Activated CD4-positive, alpha-beta T cell treated with anti-CD3 and anti-CD28 coated beads for 36 hours (primary cell): ENCODE data around the gene LRRC14B. TPM values are rescaled to one million over a fixed set of nuclear protein-coding genes. Genes with fewer than 3 reads are reported as not detected.

ENCODE experiments used
- ATAC-seq: fragments of 200-7000 bp; cut with Tn5 transposase; one replicate; pipeline ENCODE4 v1.10.0; 2021; ENCODE audit warnings: mild to moderate bottlenecking, moderate library complexity
- CTCF ChIA-PET: fragments of 350-600 bp; sonication (Branson Sonifier 250); formaldehyde crosslinking; loops from one replicate; lab custom pipeline; 2021; ENCODE audit warnings: antibody characterized with exemption; lab: Charles Lee
- POLR2A ChIA-PET: fragments of 350-600 bp; sonication (Branson Sonifier 250); formaldehyde crosslinking; loops from one replicate; lab custom pipeline; 2021; ENCODE audit warnings: antibody characterized with exemption, inconsistent platforms; lab: Charles Lee
- DNase-seq: peaks from one replicate; pipeline ENCODE4 v3.0.0-alpha.2; 2020
- H3K27ac Mint-ChIP-seq: one replicate; pipeline ENCODE4 v1.8.0; 2021; ENCODE audit warnings: mixed read lengths
- H3K27me3 Mint-ChIP-seq: one replicate; pipeline ENCODE4 v1.8.0; 2021; ENCODE audit warnings: mixed read lengths
- H3K36me3 Mint-ChIP-seq: one replicate; pipeline ENCODE4 v1.8.0; 2021; ENCODE audit warnings: low read depth, mixed read lengths
- H3K4me1 Mint-ChIP-seq: one replicate; pipeline ENCODE4 v1.8.0; 2021; ENCODE audit warnings: mixed read lengths
- H3K4me3 Mint-ChIP-seq: one replicate; pipeline ENCODE4 v1.8.0; 2021; ENCODE audit warnings: mild to moderate bottlenecking, moderate library complexity, mixed read lengths
- H3K9me3 Mint-ChIP-seq: one replicate; pipeline ENCODE4 v1.8.0; 2021; ENCODE audit warnings: low read depth, mixed read lengths
- intact Hi-C, 2 experiments: fragments of 100-400 bp; cut with DNase I in 1 of 2; cut with micrococcal nuclease in 1 of 2; formaldehyde crosslinking; loops; one replicate each; pipeline versions ENCODE4 v1.14.2 to v1.15.1; 2022 to 2024; cut with DNase I, micrococcal nuclease
- total RNA-seq, 2 experiments: library from RNA; stranded (reverse); gene quantifications; one replicate each; pipeline ENCODE4 v1.2.3, GENCODE V29; 2021

LRRC14B gene
- total RNA-seq, 2 experiments from 2014 or later, result 0.11 TPM; not detected in 1

DNA sequence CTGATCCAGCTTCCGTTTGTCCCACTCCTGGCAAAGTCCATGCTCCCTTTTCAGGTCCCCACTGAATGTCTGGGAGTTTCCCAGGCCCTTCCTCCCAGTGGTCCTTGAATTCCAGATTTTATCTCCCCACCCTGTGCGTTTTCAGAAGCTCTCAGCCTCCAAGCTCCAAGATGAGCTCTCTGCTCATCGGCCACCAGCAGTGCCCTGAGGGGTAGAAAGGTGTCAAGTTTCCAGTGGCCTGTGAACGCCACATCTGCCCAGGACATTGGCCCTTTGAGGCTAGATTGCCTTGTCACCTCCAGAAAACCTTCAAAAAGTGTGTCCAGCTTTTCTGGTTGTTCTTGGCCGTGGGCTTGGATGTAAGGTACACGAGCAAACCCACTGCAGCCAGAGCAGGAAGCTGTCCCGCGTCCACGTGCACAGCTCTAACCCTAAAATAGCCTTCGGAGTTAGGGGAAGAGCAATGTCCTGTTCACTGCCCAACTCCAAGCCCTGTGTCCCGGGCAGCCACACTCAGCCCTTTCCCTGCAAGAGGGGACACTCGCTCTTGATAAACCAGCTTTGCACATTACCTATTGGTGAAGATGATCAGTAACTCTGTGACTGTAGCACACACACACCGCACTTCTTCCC lies 10.9 kb upstream of the LRRC14B start:
- H3K4me1 Mint-ChIP-seq, result no peaks in the 10 kb centered on the region
- H3K9me3 Mint-ChIP-seq, result no peaks in the 10 kb centered on the region
- ATAC-seq (no peak), DNase-seq (no peak)
- intact Hi-C loops, result no loop called here
- no peak overlapping the region for H3K27ac Mint-ChIP-seq
- ChIA-PET CTCF (interaction anchor here (2.1 kb wide), 1 partner anchor 8 kb away, joined by 7 read pairs; no protein-coding TSS in a partner anchor), POLR2A (no interaction called here)
- no peaks in the 10 kb centered on the region for H3K36me3 Mint-ChIP-seq
- peaks cover 2% of the 10 kb centered on the region for H3K27me3 Mint-ChIP-seq
- no peak overlapping the region for H3K4me3 Mint-ChIP-seq

DNA sequence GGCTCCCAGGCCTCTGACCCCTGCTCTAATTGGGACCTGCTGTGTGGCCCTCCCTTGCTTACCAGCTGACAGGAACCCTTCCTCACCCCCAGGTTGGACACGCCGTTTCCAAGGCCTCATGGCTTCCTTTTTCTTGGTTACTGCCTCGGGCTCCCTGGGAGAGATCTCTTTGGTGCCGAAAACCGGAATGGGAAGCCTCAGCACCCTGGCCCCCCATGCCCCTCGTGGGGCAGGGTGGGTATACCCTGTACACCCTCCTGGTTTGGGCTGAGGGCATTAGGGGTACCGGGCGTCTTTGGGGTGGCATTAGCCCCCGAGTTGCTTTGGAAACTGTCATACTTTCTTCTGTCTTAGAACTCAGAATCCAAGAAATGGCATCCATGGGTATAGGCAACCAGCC lies 10.1 kb upstream of the LRRC14B start:
- H3K27me3 Mint-ChIP-seq, result peaks cover 2% of the 10 kb centered on the region

DNA sequence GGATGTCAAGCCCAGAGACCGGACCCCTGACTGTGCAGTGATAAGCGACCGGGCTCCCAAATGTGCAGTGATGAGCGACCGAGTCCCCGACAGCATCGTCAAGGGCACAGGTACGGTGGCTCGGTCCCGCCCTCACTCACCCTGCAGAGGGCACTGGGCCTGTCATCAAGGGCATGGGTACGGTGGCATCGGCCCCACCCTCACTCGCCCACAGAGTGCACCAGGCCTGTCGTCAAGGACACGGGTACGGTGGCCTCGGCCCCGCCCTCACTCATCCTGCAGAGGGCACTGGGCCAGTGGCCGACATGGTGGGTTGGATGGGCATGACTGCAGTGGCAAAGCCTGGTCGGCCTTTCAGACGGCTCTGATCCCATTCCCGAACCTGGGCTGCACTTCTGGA lies 9.7 kb upstream of the LRRC14B start:
- H3K36me3 Mint-ChIP-seq, result no peaks in the 10 kb centered on the region
- ATAC-seq (no peak), DNase-seq (no peak)
- no peak overlapping the region for H3K4me3 Mint-ChIP-seq
- POLR2A ChIA-PET, result interaction anchor here (0.6 kb wide), 1 partner anchor 118 kb away, joined by 3 read pairs; no protein-coding TSS in a partner anchor
- CTCF ChIA-PET, result no interaction called here
- peaks cover 2% of the 10 kb centered on the region for H3K27me3 Mint-ChIP-seq
- H3K9me3 Mint-ChIP-seq, result no peaks in the 10 kb centered on the region
- no peaks in the 10 kb centered on the region for H3K4me1 Mint-ChIP-seq
- H3K27ac Mint-ChIP-seq, result no peak overlapping the region
- intact Hi-C loops, result no loop called here

More for the DNA sequence above, 10.1 kb upstream of the LRRC14B start:
- intact Hi-C loops, result no loop called here
- ChIA-PET CTCF (interaction anchor here (2.1 kb wide), 1 partner anchor 7 kb away, joined by 7 read pairs; no protein-coding TSS in a partner anchor), POLR2A (interaction anchor here (0.6 kb wide), 1 partner anchor 117 kb away, joined by 3 read pairs; no protein-coding TSS in a partner anchor)
- no peaks in the 10 kb centered on the region for H3K4me1 Mint-ChIP-seq
- DNase-seq, result no peak
- no peak overlapping the region for H3K4me3 Mint-ChIP-seq
- H3K36me3 Mint-ChIP-seq, result no peaks in the 10 kb centered on the region
- no peak overlapping the region for H3K27ac Mint-ChIP-seq
- no peak for ATAC-seq
- H3K9me3 Mint-ChIP-seq, result no peaks in the 10 kb centered on the region

DNA sequence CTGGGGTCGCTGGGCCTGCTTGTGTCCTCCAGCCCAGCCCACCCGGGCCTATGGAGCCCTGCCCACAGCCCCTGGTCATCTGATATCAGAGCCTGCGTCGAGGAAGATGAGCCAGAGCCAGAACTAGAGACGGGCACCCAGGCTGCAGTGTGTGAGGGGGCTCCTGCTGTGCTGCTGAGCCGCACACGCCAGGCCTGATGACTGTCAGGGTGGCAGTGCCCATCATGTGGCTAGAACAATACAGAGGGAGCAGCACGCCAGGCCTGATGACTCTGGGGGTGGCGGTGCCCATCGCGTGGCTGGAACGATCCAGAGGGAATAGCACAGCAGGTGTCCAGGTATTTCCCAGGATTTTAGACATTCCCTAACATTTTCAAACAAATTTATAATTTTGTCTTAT lies 9.2 kb upstream of the LRRC14B start:
- Mint-ChIP-seq H3K4me3 (no peak overlapping the region), H3K9me3 (no peaks in the 10 kb centered on the region), H3K27ac (no peak overlapping the region), H3K36me3 (no peaks in the 10 kb centered on the region), H3K27me3 (peaks cover 2% of the 10 kb centered on the region), H3K4me1 (no peaks in the 10 kb centered on the region)
- intact Hi-C loops, result no loop called here
- DNase-seq (no peak), ATAC-seq (no peak)
- POLR2A ChIA-PET, result no interaction called here
- CTCF ChIA-PET, result no interaction called here

DNA sequence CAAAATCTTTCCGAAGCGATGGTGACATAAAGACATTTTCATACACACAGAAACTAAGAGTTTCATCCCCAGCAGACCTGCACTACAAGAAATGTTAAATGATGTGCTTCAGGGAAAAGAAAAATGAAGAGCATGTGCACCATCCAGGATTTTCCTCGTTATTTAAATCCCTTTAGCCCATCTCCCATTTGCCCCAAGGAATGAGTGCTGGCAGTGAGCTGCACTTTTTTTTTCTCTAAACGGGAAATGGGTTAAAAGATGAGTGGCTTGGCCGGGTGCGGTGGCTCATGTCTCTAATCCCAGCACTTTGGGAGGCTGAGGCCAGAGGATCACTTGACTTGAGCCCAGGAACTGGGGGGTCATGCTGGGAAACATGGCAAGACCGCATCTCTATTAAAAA lies 6.8 kb upstream of the LRRC14B start:
- peaks cover 8% of the 10 kb centered on the region for H3K4me1 Mint-ChIP-seq
- DNase-seq, result no peak
- no peaks in the 10 kb centered on the region for H3K27me3 Mint-ChIP-seq
- ATAC-seq, result no peak
- no peaks in the 10 kb centered on the region for H3K36me3 Mint-ChIP-seq
- ChIA-PET CTCF (no interaction called here), POLR2A (no interaction called here)
- intact Hi-C loops, result no loop called here
- no peak overlapping the region for H3K27ac Mint-ChIP-seq
- H3K4me3 Mint-ChIP-seq, result no peak overlapping the region
- no peaks in the 10 kb centered on the region for H3K9me3 Mint-ChIP-seq

DNA sequence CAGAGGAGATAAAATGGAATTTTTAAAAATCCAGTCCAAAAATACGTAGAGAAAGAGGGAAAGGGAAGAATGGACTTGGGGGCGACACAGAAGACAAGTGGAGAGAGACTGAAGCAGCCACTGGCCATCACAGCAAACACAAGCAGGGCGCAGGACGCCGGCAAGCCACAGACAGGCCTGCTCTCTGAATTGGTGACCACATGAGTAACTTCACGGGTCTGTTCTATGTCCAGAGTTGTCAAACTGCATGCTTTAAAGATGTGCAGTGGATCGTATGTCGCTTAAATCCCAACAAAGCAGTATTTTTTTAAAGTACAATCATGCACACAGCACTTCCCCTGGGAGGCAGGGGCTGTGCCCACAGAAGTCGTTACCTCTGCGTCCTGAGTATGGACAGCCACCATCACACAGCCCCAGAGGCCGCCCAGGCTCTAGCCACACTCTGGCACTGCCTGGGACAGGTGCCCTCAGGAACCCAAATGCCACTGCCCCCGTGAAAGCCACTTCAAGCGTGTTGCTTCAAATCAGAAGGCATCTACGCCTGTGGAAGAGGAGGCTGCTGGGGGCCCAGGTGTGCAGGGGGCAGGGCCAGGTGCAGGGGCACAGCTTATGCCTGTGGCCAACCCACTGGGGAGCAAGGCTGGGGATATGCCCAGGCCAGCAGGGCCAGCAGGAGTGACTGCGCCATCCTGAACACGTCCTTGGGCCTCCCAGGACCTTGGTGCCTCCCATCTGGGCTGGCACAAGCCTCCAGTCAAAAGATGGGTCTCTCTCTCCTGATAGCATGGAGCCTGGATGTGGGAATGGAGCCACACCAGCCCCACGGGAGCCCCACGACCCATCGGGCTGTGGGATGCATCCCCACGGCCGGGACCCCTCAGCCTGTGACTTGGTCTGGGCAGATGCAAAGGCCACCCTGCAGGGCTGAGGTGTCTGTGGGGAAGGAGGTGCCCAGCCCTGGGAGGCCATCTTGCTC lies 5.9 kb upstream of the LRRC14B start:
- CTCF ChIA-PET, result no interaction called here
- no peak for DNase-seq
- peaks cover 2% of the 10 kb centered on the region for H3K27me3 Mint-ChIP-seq
- H3K27ac Mint-ChIP-seq, result no peak overlapping the region
- no peak overlapping the region for H3K4me3 Mint-ChIP-seq
- intact Hi-C loops, result no loop called here
- peaks cover 12% of the 10 kb centered on the region for H3K4me1 Mint-ChIP-seq
- no peak for ATAC-seq
- POLR2A ChIA-PET, result no interaction called here
- H3K9me3 Mint-ChIP-seq, result no peaks in the 10 kb centered on the region
- no peaks in the 10 kb centered on the region for H3K36me3 Mint-ChIP-seq

DNA sequence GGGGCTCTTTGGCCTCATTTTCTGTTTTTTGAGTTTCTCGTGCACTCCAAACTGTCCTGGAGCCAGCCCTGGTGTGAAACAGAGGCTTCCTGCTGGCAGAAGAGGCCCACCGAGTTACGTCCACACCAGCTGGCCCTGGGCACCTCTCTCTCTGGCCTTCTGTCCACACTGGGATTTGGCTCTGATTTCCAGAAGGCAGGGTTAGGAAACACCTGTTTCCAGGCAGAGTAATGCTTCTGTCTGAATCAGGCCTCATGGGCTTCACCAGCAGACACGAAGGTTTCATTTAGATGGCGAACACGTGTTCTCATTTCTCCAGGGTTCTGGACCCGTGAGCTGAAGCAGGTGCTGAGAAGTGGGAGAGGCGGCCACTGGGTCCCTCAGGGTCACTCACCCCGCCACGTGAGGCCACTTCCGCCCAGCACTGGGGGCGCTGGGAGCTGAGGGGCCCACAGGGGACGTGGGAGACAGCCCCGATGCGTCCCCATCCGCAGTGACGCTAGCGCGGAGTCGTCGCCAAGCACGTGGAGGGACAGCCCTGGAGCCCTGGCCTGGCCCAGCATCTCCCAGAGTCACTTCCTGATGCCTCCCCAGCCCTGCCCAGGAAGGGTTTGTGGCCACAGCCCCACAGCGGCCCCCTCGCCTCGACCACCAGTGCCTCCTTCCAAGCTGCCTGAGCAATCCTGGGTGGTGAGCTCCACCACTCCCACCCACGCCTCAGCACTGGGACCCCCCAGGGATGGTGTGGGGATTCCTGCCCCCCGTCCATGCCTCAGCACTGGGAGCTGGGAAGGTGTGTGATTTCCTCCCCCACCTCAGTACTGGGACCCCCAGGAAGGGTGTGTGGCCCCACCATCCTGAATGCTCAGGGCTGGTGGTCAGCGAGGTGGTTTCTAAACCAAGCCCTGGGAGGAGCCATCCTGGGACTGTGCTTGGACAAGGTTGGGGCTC lies 4.9 kb upstream of the LRRC14B start:
- Mint-ChIP-seq H3K27ac (no peak overlapping the region), H3K36me3 (no peaks in the 10 kb centered on the region), H3K4me1 (peaks cover 14% of the 10 kb centered on the region), H3K4me3 (no peak overlapping the region), H3K9me3 (no peaks in the 10 kb centered on the region), H3K27me3 (peaks cover 3% of the 10 kb centered on the region)
- POLR2A ChIA-PET, result no interaction called here
- CTCF ChIA-PET, result interaction anchor here (1.6 kb wide), 1 partner anchor 16 kb away, joined by 3 read pairs; no protein-coding TSS in a partner anchor
- DNase-seq (no peak), ATAC-seq (no peak)
- intact Hi-C loops, result no loop called here

DNA sequence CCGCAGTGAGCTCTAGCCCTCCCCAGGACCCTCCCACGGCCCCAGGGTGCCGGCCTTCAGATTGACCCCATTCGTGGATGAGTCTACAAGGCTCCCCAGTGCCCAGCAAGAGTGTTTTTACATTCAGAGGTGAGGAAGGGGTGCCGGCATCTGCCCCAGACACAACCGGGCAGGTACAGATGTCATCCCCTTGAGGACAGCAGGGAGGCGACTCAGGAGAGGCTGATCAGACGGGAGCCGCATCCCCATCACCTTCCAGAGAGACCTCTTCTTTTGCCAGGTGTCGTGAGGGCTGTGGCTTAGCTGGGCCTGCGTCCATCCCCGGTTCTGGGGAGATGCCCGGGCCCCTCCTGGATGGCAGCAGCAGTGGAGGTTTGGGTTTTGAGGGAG lies 4.3 kb upstream of the LRRC14B start:
- H3K4me1 Mint-ChIP-seq, result peaks cover 14% of the 10 kb centered on the region
- no peaks in the 10 kb centered on the region for H3K36me3 Mint-ChIP-seq
- H3K27ac Mint-ChIP-seq, result no peak overlapping the region
- H3K27me3 Mint-ChIP-seq, result peaks cover 3% of the 10 kb centered on the region
- CTCF ChIA-PET, result interaction anchor here (1.6 kb wide), 1 partner anchor 17 kb away, joined by 3 read pairs; no protein-coding TSS in a partner anchor
- DNase-seq (no peak), ATAC-seq (no peak)
- H3K9me3 Mint-ChIP-seq, result no peaks in the 10 kb centered on the region
- intact Hi-C loops, result no loop called here
- POLR2A ChIA-PET, result no interaction called here
- H3K4me3 Mint-ChIP-seq, result no peak overlapping the region

DNA sequence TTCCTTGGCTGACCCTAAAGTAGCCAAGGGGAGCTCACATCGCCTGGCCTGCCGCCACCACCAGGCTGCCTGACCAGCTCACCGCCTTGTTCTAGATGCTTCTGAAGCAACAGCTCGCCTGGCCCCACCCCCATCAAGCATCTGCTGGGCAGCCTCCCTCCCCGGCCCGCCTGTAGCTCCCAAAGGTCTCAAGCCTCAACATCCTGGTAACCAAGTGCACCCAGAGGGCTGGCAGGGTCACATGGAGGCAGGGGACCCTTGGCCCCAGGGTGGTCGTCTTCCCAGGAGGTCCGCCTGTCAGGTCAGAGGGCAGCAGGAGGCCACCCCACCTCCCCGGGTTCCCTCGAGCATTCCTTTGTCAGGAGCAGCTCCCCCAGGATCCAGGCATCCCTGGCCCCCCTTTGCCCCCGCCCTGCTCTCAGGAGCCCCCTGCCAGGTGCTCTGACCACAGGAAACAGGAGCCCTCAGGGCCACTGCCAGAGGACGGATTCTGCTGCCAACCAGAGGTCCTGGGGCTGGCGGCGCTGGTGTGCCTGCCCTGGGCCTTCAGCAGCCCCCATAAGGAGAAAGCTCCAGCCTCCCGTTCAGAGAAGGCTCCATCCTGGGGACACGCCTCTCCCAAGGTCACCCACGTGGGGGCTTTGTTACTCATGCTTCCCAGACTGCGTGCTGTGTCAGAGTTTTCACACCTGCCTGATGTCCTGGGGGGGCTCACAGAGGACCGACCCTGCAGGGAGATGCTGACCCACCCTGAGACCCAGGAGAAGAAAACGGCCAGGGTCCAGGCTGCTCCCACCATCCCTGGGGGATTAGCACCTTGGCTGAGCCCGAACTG lies 3.5 kb upstream of the LRRC14B start:
- Mint-ChIP-seq H3K9me3 (no peaks in the 10 kb centered on the region), H3K4me3 (no peak overlapping the region), H3K27me3 (peaks cover 3% of the 10 kb centered on the region), H3K36me3 (no peaks in the 10 kb centered on the region), H3K4me1 (peaks cover 14% of the 10 kb centered on the region), H3K27ac (no peak overlapping the region)
- ChIA-PET POLR2A (interaction anchor here (0.6 kb wide), 2 partner anchors 30 to 32 kb away, joined by 3 read pairs; partner anchors contain the start of genes CCDC127 and SDHA), CTCF (interaction anchor here (0.6 to 2.0 kb wide), 17 partner anchors 8 to 342 kb away, joined by 3 to 15 read pairs (median 4); partner anchors contain the start of genes CCDC127, PDCD6 and SDHA)
- intact Hi-C loops, result loop anchor here (1.0 to 2.0 kb wide), 3 partner anchors 29 to 237 kb away; partner anchors contain the start of genes CCDC127 (in 1 of the 2) and SDHA (in 1 of the 2)
- no peak for ATAC-seq
- no peak for DNase-seq
